NCI-H2171 (cell line): ENCODE measurements around the gene STAP2.
"Not testable (repeated sequence)": the region's sequence is repeated elsewhere in the genome, so short reads cannot be mapped to it uniquely, and the experiment has no call there.

ENCODE experiments used
- DNase-seq: peaks from one replicate; lab custom pipeline; 2025; lab: John Stamatoyannopoulos, UW

Gene STAP2

DNA sequence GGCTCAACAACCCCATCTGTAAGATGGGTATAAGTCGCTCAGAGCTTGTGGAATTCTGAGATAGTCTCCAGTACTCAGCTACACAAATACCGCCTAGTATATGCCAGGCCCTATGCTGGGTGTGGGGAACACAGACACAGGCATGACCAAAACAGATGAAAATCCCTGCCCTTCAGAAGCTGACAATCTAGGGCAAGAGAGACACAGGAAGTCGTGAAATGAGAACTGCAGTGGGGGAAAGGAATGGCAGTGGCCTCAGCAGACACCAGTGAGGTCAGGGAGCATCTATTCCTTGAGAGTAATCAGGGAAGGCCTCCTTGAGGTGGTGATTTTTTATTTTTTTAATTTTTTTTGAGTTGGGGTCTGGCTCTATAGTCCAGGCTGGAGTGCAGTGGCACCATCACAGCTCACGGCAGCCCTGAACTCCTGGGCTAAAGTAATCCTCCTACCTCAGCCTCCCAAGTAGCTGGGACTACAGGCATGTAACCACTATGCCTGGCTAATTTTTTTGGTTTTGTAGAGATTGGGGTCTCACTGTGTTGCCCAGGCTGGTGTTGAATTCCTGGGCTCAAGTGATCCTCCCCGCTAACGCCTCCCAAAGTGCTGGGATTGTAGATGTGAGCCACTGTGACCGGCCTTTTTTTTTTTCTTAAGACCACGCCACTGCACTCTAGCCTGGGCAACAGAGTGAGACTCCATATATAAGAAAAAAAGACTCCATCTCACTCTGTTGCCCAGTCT lies 39.6 kb downstream of the STAP2 start:
- no peak for DNase-seq

DNA sequence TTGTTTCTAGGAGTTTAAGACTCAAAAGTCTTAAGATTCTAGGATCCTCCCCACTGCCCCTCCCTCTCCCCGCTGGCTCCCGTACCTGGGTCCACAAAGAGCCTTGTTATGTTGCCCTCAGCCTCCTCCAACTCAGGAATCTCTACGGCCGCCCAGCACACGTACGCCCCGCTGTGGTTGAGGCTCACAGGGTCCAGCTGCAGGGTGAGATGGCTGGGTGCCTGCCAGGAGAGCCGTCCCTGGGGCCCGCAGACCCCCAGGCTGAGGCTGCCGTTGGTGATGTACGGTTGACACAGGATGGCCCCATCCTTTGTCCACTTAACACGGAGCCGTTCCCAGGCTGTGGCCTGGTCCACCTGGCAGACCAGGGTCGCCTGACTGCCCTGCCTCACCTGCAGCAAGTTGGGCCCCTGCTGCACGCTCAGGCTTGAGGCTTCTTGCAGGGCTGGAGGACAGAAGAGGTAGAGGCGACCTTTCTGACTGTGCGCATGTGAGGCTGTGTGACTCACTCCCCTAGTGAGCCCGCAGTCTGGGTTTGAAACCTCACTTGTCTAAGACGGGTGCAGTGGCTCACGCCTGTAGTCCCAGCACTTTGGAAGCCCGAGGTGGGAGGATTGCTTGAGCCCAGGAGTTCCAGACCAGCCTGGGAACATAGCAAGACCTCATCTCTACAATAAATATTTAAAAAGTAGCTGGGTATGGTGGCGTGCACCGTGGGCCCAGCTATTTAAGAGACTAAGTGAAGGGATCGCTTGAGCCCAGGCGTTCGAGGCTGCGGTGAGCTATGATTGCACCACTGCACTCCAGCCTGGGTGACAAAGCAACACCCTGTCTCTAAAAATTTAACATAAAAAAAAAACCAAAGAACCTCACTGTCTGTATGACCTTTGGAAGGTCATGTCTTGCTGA lies 40.5 kb downstream of the STAP2 start:
- DNase-seq, result no peak

DNA sequence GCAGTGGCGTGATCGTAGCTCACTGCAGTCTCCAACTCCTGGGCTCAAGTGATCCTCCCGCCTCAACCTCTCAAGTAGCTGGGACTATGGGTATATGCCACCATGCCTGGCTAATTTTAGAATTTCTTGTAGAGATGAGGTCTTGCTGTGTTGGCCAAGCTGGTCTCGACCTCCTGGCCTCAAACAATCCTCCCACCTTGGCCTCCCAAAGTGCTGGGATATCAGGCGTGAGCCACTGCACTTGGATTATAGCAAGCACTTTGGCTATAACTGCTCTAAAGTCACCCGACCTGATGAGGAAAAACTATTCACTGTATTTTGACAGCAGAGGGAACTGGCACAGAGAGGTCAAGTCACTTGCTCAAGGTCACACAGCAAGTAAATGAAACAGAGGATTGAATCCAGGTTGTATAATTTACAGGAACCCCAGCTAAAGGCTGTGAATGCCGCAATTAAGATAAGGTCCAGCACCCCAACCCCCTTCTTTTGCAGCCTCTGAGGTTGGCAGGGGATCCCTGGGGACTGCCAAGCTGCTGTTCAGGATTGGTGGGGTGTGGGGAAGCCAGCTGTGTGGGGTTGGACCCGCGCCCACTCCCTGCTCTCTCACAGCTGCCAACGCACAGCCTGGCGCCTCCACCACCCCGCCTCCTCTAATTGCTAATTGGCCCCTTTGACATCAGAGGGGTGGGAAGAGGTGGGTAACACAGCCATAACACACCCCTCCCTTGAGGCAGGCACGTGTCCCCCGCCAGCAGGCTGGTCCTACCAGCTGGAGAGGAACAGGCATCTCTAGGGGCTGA lies 42.5 kb downstream of the STAP2 start:
- DNase-seq, result peak; percentile 100

DNA sequence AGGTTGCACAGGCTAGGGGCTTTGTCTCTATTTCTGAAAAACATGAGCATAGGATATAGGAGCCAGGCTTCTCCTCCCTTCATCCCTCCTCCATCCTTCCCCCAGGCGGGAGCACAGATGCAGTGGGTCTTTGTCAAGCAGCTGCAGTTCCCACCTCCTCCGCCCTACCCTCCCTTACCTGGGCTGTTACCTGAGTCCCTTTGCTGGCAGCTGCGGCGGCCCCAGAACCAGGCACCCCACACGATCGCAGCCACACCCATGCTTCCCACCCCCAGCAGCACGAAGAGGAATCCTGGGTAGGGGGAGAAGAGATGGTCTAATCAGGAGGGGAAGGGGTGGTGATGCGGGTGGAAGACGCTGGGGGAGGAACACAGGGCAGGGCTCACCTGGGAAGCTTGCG lies 44.2 kb downstream of the STAP2 start:
- peak; percentile 86 for DNase-seq

DNA sequence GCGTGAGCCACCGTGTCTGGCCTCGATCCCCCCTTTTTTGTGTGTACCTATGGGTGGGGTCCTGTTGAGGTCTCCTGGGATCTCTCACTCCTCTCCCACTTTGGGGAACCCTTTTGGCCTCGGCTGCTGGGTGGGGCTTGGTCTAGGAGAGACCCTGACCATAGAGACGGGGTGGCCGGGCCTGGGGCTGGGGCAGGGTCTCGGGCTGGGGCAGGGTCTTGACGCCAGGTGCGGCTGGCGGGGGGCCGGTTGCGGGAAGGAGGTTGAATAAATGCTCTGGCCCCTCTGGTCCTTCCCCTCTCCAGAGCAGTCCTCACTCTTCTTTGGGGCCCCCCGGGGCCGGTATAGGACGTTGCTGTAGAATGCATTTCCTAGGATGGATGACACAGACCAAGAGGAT lies 46.1 kb downstream of the STAP2 start:
- no peak for DNase-seq

DNA sequence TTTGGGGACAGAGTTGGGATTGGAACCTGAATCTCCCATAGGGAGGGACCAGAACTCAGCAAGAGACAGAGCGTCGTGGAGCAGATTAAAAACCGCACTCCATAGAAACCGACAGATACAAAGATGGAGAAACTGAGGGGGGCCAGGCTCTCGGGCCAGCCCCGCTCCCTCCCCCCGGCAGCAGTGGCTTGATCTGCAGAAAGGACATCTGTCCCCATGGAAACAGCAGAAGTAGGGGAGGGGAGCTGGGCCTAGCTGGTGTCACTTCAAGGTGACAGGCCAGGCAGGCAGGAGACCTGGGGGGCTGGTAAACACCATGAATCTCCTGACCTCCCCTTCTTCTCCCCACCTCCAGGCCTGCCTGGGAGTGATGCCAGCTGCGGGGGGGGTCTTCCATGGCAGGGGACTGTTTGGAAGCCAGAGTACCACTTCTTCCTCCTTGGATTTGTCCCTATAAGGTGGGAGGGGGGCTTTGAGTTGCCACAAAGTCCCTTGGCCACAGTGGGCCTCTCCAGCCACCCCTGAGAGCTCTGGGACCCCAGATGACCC lies 47.4 kb downstream of the STAP2 start:
- no peak for DNase-seq

DNA sequence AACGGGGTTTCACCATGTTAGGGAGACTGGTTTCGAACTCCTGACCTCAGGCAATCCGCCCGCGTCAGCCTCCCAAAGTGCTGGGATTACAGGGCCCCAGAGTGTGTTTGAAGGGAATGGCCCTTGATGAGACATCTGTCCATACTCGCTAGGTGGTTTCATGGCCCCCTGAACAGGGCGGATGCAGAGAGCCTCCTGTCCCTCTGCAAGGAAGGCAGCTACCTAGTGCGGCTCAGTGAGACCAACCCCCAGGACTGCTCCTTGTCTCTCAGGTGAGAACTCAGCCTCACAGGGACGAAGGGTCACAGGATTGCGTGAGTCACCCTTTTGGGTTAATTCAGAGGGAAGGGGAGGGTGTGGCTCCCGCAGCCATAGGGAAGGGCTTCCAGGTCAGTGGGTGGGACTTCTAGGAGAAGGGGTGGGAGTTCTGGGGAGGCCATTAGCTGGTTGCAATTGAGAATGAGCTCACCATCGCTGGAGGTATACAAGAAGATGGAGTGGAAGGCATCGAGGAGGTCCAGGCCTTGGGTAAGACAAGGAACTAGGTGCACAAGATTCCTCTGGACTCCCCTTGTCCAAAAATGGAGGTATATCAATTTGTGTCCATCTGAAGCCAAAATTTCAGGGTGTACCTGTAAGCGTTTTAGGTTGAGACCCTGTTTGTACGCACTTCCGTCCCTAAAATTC lies 50.4 kb downstream of the STAP2 start:
- DNase-seq, result no peak

DNA sequence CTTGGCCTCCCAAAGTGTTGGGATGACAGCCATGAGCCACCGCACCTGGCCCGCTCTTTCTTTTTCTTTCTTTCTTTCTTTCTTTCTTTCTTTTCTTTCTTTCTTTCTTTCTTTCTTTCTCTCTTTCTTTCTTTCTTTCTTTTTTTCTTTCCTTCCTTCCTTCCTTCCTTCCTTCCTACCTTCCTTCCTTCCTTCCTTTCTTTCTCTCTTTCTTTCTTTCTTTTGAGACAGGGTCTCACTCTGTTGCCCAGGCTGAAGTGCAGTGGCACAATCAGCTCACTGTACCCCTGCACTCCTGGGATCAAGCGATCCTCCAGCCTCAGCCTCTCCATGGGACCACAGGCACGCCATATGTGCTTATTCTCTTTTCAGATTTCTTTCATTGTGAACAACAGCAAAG lies 52.5 kb downstream of the STAP2 start:
- DNase-seq, result not testable (repeated sequence)

DNA sequence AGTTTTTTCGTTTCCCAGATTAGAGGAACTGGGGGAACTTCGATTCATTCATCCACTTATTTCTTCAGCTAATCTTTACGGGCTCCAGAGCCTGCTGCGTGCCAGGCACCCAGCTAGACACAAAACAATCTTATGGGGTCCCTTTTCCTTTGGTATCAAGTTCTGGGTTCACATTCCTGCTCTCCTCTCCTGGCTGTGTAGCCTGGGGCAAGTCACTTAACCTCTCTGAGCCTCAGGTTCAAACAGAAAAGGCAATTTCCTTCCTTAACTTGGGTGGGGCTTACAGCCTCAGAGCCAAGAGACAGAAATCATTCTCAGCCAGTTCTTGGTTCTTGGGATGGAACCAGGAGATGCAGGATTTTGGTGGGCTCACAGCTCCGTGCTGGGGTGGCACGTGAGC lies 53.7 kb downstream of the STAP2 start:
- DNase-seq, result no peak

DNA sequence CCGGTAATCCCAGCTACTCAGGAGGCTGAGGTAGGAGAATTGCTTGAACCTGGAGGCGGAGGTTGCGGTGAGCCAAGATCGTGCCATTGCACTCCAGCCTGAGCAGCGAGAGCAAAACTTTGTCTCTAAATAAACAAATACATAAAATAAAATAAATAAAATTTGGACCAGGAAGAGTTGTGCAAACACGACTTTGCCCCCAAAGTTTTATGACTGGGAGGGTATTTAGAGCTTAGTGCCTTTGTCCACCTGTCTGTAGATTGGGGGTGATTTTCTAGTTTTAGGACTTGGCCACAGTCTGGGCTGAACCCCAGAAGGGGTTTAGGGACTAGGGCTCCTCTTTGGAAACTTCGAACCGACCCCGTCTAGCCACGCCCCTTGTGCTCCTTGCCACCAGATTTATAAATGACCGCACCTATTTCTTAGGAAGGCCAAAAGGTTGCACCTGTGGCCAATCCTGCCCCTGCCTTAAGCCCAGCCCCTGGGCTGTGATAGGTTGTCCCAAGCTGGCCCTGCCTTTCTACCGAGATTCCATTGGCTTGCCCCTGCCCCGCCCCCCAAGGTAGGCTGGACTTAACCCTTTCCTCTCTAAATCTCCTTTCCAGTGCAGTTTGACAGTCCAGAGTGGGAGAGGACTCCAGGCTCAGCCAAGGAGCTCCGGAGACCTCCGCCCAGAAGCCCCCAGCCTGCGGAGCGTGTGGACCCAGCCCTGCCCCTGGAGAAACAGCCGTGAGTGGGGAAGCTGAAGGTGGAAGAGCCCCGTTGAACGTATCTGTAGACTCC lies 54.3 kb downstream of the STAP2 start:
- DNase-seq, result no peak

DNA sequence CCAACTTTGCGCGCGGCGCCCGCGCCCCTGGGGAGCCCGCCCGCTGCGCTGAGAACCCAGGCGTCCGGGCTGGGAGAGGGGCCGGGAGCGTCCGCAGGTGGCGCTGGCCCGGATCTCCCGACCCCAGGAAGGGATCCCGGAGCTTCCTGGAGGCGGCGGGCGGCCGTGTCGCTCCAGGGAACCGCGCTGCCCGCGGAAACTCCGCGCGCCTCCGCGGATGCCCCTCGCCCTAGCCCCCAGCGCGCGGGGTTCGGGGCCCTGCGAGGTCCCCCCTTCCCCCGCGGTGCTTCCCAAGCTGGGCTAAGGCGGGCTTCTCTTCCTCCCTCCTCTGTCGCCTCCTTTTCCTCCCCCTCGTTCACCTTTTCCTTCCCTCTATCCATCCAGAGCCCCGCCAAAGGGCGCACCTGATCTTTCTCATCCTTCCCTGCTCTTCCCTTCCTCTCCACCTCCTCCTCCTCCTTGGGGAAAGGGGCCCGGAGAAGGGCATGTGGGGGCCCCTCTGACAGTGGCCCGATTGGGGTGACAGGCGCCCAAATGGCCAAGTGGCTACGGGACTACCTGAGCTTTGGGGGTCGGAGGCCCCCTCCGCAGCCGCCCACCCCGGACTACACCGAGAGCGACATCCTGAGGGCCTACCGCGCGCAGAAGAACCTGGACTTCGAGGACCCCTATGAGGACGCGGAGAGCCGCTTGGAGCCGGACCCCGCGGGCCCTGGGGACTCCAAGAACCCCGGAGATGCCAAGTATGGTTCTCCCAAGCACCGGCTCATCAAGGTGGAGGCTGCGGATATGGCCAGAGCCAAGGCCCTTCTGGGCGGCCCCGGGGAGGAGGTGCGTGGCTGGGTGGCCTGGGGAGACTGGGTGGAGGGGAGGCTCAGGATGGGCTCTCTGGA lies 58.9 kb downstream of the STAP2 start:
- no peak for DNase-seq

DNA sequence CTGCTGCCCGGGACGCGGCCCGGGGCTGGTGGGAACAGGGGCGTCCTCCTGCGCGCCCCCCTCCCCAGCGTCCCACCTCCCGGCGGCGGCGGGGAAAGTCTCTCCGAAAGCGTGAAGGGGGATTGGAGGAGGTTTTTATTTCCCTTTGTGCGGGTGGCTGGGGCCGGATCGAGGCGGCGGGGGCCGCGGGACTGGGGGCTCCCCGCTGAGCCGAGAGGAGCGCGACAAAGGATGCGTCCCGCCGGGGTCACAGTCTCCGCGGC lies 59.4 kb downstream of the STAP2 start:
- peak; percentile 37 for DNase-seq

DNA sequence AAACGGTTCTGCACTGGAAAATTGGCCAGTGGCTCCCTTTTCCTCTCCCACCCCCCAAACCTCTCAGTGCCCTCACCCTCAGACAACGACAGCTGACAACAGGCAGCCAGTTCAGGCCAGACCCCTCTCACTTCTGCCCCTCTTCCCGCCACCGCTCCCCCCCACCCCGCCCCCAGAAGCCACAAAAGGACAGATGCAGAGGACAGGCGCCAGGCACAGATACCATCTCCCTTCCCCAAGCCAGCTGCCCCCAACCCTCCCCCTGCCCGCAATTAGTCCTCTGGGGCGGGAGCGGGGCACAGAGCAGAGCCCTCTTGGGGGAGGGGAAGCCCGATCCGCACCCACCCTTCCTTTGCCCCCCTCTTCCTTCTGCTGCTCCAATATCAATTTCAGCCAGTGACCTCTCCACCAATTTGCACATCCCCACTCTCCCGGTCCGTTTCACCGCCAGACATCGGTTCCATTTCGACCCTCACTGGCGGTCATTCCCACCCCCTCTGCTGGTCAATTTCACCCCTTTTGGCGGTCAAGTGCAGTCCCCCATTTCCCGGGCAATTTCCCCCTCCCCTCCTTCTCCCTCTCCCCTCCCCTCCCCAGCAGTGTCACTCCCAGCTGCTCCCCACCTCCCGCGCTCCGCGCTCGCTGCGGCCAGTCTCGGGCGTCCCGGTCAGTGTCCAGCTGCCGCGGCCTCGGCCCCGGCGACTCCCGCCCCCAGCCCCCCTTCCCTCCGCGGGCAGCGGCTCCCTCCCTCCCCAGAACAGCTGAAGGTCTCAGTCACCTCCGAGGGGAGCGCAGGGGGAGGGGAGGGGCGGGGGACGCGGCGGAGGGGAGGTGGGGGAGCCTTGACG lies 60.0 kb downstream of the STAP2 start, which contains the start of gene SHD:
Gene SHD, plus strand, starts transcription at position 848 of the 848 bp plus-strand sequence. CDS start 798 bp downstream, outside the sequence.
- DNase-seq, result peak; percentile 70

DNA sequence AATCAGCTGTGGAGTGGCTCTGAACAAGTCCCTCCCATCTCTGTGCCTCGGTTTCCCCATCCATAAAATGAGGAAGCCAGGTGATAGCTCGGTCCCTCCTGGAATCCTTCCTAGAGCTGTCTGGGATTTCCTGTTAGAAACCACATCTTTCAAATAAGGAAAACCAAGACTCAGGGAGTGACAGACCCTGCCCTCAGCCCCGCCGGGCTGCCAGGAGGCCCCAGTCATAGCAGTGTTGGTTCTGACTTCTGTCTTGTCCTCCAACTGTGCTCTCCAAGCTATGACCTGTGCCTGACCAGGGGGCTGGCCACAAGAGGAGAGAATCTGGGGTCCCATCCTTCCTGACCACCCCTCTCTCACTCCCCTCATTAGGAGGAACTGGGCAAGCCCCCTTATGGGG lies 60.6 kb downstream of the STAP2 start:
- DNase-seq, result no peak

DNA sequence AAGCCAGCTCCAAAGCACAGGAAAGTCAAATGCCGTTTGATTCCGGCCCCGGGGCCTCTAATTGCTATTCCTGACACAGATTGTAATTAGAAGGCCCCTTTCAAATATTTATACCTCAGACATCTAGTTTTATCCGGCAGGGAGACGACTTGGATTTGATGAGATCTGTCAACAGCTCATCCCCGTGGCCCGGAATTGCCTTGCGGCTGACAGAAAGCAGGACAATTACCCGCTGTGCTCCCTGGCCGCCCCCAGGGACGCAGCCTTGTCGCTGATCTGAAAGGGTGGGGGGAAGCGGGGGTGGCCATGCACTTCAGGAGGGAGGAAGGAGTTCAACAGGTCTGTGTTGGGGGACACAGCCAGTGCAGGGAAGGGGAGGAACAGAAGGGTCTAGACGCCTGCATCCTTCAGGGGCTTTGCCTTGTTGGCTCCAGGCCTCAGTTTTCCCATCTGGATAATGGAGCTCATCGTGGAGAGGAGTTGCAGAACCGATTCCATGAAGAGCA lies 61.4 kb downstream of the STAP2 start:
- DNase-seq, result no peak

DNA sequence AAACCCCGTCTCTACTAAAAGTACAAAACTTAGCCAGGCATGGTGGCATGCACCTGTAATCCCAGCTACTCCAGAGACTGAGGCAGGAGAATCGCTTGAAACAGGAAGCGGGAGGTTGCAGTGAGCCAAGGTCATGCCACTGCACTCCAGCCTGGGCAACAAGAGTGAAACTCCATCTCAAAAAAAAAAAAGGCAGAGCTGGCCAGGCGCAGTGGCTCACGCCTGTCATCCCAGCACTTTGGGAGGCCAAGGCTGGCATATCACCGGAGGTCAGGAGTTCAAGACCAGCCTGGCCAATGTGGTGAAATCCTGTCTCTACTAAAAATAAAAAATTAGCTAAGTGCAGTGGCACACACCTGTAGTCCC lies 64.3 kb downstream of the STAP2 start:
- DNase-seq, result not testable (repeated sequence)
